Nephron (organoid): ENCODE data around the gene LIPC.

Experiments
- H3K27ac Mint-ChIP-seq, 3 experiments: 2 replicates each; pipeline ENCODE4 v1.8.0; 2020; ENCODE audit warnings: mixed read lengths in 3 of 3, mild to moderate bottlenecking in 2 of 3, moderate library complexity in 1 of 3
- H3K27me3 Mint-ChIP-seq: 2 replicates; pipeline ENCODE4 v1.8.0; 2021; ENCODE audit warnings: low read depth, mild to moderate bottlenecking, moderate library complexity, mixed read lengths
- H3K36me3 Mint-ChIP-seq: 2 replicates; pipeline ENCODE4 v1.8.0; 2020; ENCODE audit warnings: low read depth, mixed read lengths
- H3K4me1 Mint-ChIP-seq: 2 replicates; pipeline ENCODE4 v1.8.0; 2020; ENCODE audit warnings: mixed read lengths
- H3K4me3 Mint-ChIP-seq, 3 experiments: 2 replicates each; pipeline ENCODE4 v1.8.0; 2020; ENCODE audit warnings: mild to moderate bottlenecking in 3 of 3, mixed read lengths in 3 of 3, moderate library complexity in 2 of 3
- H3K9me3 Mint-ChIP-seq: 2 replicates; pipeline ENCODE4 v1.8.0; 2020; ENCODE audit warnings: mixed read lengths
- TF ChIP-seq, protein P1 (sequence below), 3 experiments: fragments of 200-600 bp; sonication (generic); IDR thresholded peaks; one replicate each; pipeline ENCODE4 v1.5.0; 2021; ENCODE audit warnings: antibody characterized with exemption in 3 of 3; ENCODE audit not compliant: unreplicated experiment in 3 of 3

The LIPC gene

DNA sequence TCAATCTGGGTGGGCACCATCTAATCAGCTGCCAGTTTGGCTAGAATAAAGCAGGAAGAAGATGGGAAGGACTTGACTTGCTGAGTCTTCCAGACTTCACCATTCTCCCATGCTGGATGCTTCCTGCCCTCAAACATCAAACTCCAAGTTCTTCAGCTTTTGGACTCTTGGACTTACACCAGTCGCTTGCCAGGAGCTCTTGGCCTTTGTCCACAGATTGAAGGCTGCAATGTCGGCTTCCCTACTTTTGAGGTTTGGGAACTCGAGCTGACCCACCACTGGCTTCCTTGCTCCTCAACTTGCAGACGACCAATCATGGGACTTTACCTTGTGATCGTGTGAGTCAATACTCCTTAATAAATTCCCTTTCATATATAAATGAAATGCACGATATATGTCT lies 8.6 kb upstream of the LIPC start:
- H3K9me3 Mint-ChIP-seq, result no peaks in the 10 kb centered on the region
- H3K4me3 Mint-ChIP-seq, result no peak overlapping the region
- peaks cover 8% of the 10 kb centered on the region for H3K4me1 Mint-ChIP-seq
- no peaks in the 10 kb centered on the region for H3K36me3 Mint-ChIP-seq
- TF ChIP-seq, protein P1, sequence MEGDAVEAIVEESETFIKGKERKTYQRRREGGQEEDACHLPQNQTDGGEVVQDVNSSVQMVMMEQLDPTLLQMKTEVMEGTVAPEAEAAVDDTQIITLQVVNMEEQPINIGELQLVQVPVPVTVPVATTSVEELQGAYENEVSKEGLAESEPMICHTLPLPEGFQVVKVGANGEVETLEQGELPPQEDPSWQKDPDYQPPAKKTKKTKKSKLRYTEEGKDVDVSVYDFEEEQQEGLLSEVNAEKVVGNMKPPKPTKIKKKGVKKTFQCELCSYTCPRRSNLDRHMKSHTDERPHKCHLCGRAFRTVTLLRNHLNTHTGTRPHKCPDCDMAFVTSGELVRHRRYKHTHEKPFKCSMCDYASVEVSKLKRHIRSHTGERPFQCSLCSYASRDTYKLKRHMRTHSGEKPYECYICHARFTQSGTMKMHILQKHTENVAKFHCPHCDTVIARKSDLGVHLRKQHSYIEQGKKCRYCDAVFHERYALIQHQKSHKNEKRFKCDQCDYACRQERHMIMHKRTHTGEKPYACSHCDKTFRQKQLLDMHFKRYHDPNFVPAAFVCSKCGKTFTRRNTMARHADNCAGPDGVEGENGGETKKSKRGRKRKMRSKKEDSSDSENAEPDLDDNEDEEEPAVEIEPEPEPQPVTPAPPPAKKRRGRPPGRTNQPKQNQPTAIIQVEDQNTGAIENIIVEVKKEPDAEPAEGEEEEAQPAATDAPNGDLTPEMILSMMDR (IDR thresholded peaks at IDR 0.05; ENCODE audit: unreplicated experiment in 3 of 3), result no peak
- H3K27ac Mint-ChIP-seq, result no peak overlapping the region
- peaks cover 13% of the 10 kb centered on the region for H3K27me3 Mint-ChIP-seq

GRCh38 chr15:58423831-58424608 lies 7.8 kb upstream of the LIPC start:
- H3K4me3 Mint-ChIP-seq, result no peak overlapping the region
- no peaks in the 10 kb centered on the region for H3K9me3 Mint-ChIP-seq
- TF ChIP-seq, protein P1 (IDR thresholded peaks at IDR 0.05; ENCODE audit: unreplicated experiment in 3 of 3), result no peak
- H3K27me3 Mint-ChIP-seq, result peaks cover 14% of the 10 kb centered on the region
- no peaks in the 10 kb centered on the region for H3K36me3 Mint-ChIP-seq
- H3K4me1 Mint-ChIP-seq, result peaks cover 8% of the 10 kb centered on the region
- H3K27ac Mint-ChIP-seq, result no peak overlapping the region

- H3K4me1 Mint-ChIP-seq, result peaks cover 8% of the 10 kb centered on the region
- H3K27me3 Mint-ChIP-seq, result peaks cover 13% of the 10 kb centered on the region
- H3K4me3 Mint-ChIP-seq, result no peak overlapping the region
- H3K9me3 Mint-ChIP-seq, result no peaks in the 10 kb centered on the region
- TF ChIP-seq, protein P1 (IDR thresholded peaks at IDR 0.05; ENCODE audit: unreplicated experiment in 3 of 3), result no peak
- H3K36me3 Mint-ChIP-seq, result no peaks in the 10 kb centered on the region
- H3K27ac Mint-ChIP-seq, result no peak overlapping the region
These were observed 7.1 kb upstream of the LIPC start for GRCh38 chr15:58424722-58425121.

DNA sequence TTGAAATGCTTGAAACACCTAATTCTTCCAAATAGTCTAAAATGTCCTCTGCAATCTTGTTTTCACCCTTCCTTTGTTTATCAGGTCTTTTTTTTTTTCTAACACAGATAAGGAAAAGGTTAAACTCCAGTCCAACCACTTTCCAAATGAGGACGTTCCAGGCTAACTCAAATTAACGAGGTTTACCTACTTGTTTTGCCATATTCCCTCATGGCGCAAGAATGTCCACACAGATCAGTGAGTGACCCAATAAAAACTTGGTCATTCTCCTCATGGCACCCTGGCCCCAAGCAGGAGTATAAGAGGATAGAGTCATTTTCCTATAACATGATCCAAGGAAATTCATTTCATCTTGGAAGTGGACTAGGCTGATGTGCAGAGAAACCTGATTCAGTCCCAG lies 6.6 kb upstream of the LIPC start:
- TF ChIP-seq, protein P1 (IDR thresholded peaks at IDR 0.05; ENCODE audit: unreplicated experiment in 3 of 3), result no peak
- no peaks in the 10 kb centered on the region for H3K36me3 Mint-ChIP-seq
- no peak overlapping the region for H3K27ac Mint-ChIP-seq
- H3K27me3 Mint-ChIP-seq, result peaks cover 15% of the 10 kb centered on the region
- no peaks in the 10 kb centered on the region for H3K9me3 Mint-ChIP-seq
- H3K4me1 Mint-ChIP-seq, result peaks cover 8% of the 10 kb centered on the region
- no peak overlapping the region for H3K4me3 Mint-ChIP-seq

DNA sequence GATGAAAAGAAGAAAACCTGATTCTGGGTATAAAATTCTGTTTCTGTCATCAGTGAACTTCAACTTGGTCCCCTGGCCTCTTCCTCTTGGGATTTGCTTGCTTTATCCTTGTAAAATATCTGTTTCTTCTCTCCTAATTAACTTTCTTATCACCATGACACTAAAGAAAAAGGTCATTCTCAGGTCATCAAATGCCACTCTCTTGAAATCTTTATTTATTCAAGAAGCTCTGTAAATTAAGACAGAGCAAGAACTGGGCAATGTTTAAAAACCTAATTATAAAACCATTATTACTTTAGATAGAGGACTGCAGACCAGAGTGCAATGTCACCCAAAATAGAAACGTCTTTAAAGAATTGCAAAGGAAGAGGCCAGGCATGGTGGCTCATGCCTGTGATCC lies 6.0 kb upstream of the LIPC start:
- H3K9me3 Mint-ChIP-seq, result no peaks in the 10 kb centered on the region

More for the DNA sequence above, 6.0 kb upstream of the LIPC start:
- no peak overlapping the region for H3K4me3 Mint-ChIP-seq
- H3K4me1 Mint-ChIP-seq, result peaks cover 8% of the 10 kb centered on the region
- TF ChIP-seq, protein P1 (IDR thresholded peaks at IDR 0.05; ENCODE audit: unreplicated experiment in 3 of 3), result no peak
- H3K27me3 Mint-ChIP-seq, result peaks cover 19% of the 10 kb centered on the region
- H3K27ac Mint-ChIP-seq, result no peak overlapping the region
- H3K36me3 Mint-ChIP-seq, result no peaks in the 10 kb centered on the region
